GM12878 (cell line): ENCODE data around the gene PDPK1. TPM values are rescaled to one million over a fixed set of nuclear protein-coding genes. Genes with fewer than 3 reads are reported as not detected.
"Not testable (repeated sequence)": the region's sequence is repeated elsewhere in the genome, so short reads cannot be mapped to it uniquely, and the experiment has no call there.

Experiments used
- ATAC-seq: fragments of 200-7000 bp; cut with Tn5 transposase; 3 replicates; pipeline ENCODE4 v1.9.1; 2020; ENCODE audit warnings: mild to moderate bottlenecking, moderate library complexity
- BruUV-seq: library from RNA; stranded (reverse); fragments of 400-500 nt; replicated peaks from 2 replicates; lab custom pipeline; 2021; lab: Mats Ljungman, UMichigan
- CTCF ChIA-PET: fragments of 300-600 bp; sonication (Branson Sonifier 250); formaldehyde crosslinking; extraction: SDS; loops from one replicate; lab custom pipeline; 2021; ENCODE audit warnings: inconsistent platforms; lab: Yijun Ruan, JAX
- POLR2A ChIA-PET: fragments of 350-600 bp; formaldehyde crosslinking; extraction: SDS; loops from one replicate; lab custom pipeline; 2021; ENCODE audit warnings: inconsistent platforms; lab: Charles Lee
- RAD21 ChIA-PET: fragments of 300-600 bp; sonication (Branson Sonifier 250); formaldehyde crosslinking; loops from one replicate; lab custom pipeline; 2023; ENCODE audit warnings: antibody characterized with exemption; ENCODE audit not compliant: unreplicated experiment; lab: Charles Lee
- SMC1A ChIA-PET: fragments of 300-600 bp; sonication (Branson Sonifier 250); formaldehyde crosslinking; loops from one replicate; lab custom pipeline; 2023; ENCODE audit not compliant: unreplicated experiment, uncharacterized antibody; lab: Charles Lee
- DNase-seq: peaks from one replicate; pipeline ENCODE4 v3.0.0-alpha.2; 2011; ENCODE audit warnings: low read depth, low spot score
- FAIRE-seq: peaks from 3 replicates; lab custom pipeline; 2011; peaks lifted over from hg19 to GRCh38; lab: Jason Lieb, UNC
- H2AFZ ChIP-seq: 2 replicates; pipeline ENCODE4 v1.6.0; 2011; ENCODE audit warnings: low read depth, low read length, control low read depth; ENCODE audit not compliant: control insufficient read depth
- H3K27ac ChIP-seq: 2 replicates; pipeline ENCODE4 v1.5.1; 2011; ENCODE audit warnings: control low read depth; ENCODE audit not compliant: control insufficient read depth, insufficient read depth
- H3K27me3 ChIP-seq, 2 experiments: replicated peaks in 1 of 2; 2 replicates each; pipeline versions ENCODE4 v1.6.0 to v1.6.1; 2011; ENCODE audit warnings: low read length in 1 of 2; ENCODE audit not compliant: control insufficient read depth in 2 of 2, insufficient read depth in 2 of 2
- H3K36me3 ChIP-seq, 2 experiments: 2 replicates each; pipeline ENCODE4 v1.5.1; 2011; ENCODE audit warnings: low read length in 1 of 2; ENCODE audit not compliant: control insufficient read depth in 2 of 2, insufficient read depth in 2 of 2
- H3K4me1 ChIP-seq: 2 replicates; pipeline ENCODE4 v1.6.1; 2011; ENCODE audit warnings: mild to moderate bottlenecking, low read length, moderate library complexity, mixed read lengths; ENCODE audit not compliant: control insufficient read depth, insufficient read depth
- H3K4me2 ChIP-seq: 2 replicates; pipeline ENCODE4 v1.6.0; 2011; ENCODE audit warnings: control low read depth; ENCODE audit not compliant: control insufficient read depth, insufficient read depth
- H3K4me3 ChIP-seq: fragments of 200-600 bp; sonication (generic); 2 replicates; pipeline ENCODE4 v1.5.1; 2016
- H3K79me2 ChIP-seq: 2 replicates; pipeline ENCODE4 v1.6.0; 2011; ENCODE audit warnings: low read length; ENCODE audit not compliant: control insufficient read depth, insufficient read depth
- H3K9ac ChIP-seq: 2 replicates; pipeline ENCODE4 v1.8.0; 2011; ENCODE audit warnings: low read length, control low read depth, mixed read lengths; ENCODE audit not compliant: control insufficient read depth, insufficient read depth
- H3K9me3 ChIP-seq: replicated peaks from 3 replicates; pipeline ENCODE4 v1.5.1; 2011; ENCODE audit warnings: mild to moderate bottlenecking, low read length; ENCODE audit not compliant: control insufficient read depth, insufficient read depth
- H4K20me1 ChIP-seq: 2 replicates; pipeline ENCODE4 v1.6.0; 2011; ENCODE audit not compliant: control insufficient read depth, insufficient read depth
- WGBS: methylation state at CpG from one replicate; pipeline ENCODE4 v1.1.6; 2016; ENCODE audit warnings: low lambda C conversion rate; ENCODE audit not compliant: insufficient replicate concordance, insufficient coverage; ENCODE audit errors: missing lambda C conversion rate; 5-methylcytosine and 5-hydroxymethylcytosine counted together
- in situ Hi-C: fragments of 300-500 bp; cut with MboI; formaldehyde crosslinking; loops from 9 replicates; pipeline ENCODE4 v1.14.3; 2018; ENCODE audit warnings: mixed read lengths
- intact Hi-C: fragments of 100-400 bp; cut with micrococcal nuclease; formaldehyde crosslinking; loops from one replicate; pipeline ENCODE4 v1.14.2; 2022; ENCODE audit not compliant: unreplicated experiment
- polyA plus RNA-seq, 11 experiments: library from polyadenylated mRNA; depleted of rRNA in 4 of 11; unstranded in 6 of 11; stranded (reverse) in 5 of 11; fragments of >200 nt; fragmentation: Nextera tagmentation in 4 of 11; fragmentation: Illumina TruSeq in 1 of 11; extraction: Ambion mirVana in 4 of 11; extraction: Trizol in 1 of 11; gene quantifications; 1 replicate in 1 of 11; 2 replicates in 10 of 11; pipeline versions ENCODE4 v1.2.1 to v1.2.3, GENCODE V29; 2011 to 2016; ENCODE audit warnings: inconsistent platforms in 2 of 11, missing spikeins in 2 of 11, low read depth in 1 of 11
- total RNA-seq, 4 experiments: library from RNA; depleted of rRNA in 3 of 4; stranded (reverse); fragments of >200 nt in 3 of 4; fragmentation: Illumina TruSeq in 1 of 4; extraction: Trizol in 1 of 4; gene quantifications; 2 replicates each; pipeline versions ENCODE4 v1.2.1 to v1.2.3, GENCODE V29; 2013 to 2021

The PDPK1 gene
- total and polyA plus RNA-seq, 10 of the 15 experiments (the other 5 are each of a cell fraction or from before 2014, with no cell fraction given): 3.9 to 41.3 (median 25.5) TPM

- H3K27ac ChIP-seq, SMC1A ChIA-PET, H3K9ac ChIP-seq, H3K4me1 ChIP-seq, H3K9me3 ChIP-seq, CTCF ChIA-PET, H3K4me3 ChIP-seq, H2AFZ ChIP-seq, intact Hi-C loops, H4K20me1 ChIP-seq, DNase-seq, in situ Hi-C loops, H3K4me2 ChIP-seq, RAD21 ChIA-PET, H3K27me3 ChIP-seq, POLR2A ChIA-PET: not testable (repeated sequence)
- BruUV-seq: TSS peak; percentile 20
- FAIRE-seq (peak; percentile 97), ATAC-seq (peak; percentile 64)
- Histone ChIP-seq H3K79me2 (peaks cover 25% of the 10 kb centered on the region), H3K36me3 (peaks cover 4 to 14% of the 10 kb centered on the region in 2 experiments; a peak in 3 of 4 replicates)
- WGBS: no CpG with 5 or more reads among the region's 8 CpGs
These were observed 69.0 kb downstream of the PDPK1 start for GRCh38 chr16:2606820-2607219.

DNA sequence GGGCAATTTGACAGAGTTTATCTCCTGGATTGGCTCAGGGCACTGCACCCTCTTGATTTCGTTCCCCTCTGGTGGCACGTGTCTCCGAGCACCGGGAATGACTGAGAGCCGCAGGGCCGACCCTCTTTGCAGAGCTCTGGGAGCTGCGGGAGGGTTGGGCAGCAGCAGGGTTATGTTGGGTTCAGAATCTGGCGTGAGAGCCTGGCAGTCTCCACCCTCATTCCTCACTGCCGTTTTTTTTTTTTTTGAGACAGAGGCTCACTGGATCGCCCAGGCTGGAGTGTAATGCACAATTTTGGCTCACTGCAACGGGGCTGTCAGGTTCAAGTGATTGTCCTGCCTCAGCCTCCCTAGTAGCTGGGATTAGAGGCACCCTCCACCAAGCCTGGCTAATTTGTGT, 71.5 kb downstream of the PDPK1 start:
- H3K4me2 ChIP-seq, H3K9me3 ChIP-seq, CTCF ChIA-PET, H3K4me3 ChIP-seq, H3K27ac ChIP-seq, POLR2A ChIA-PET, H2AFZ ChIP-seq, FAIRE-seq, DNase-seq, in situ Hi-C loops, SMC1A ChIA-PET, BruUV-seq, H3K9ac ChIP-seq, H4K20me1 ChIP-seq, ATAC-seq, RAD21 ChIA-PET, H3K27me3 ChIP-seq, H3K4me1 ChIP-seq, intact Hi-C loops: not testable (repeated sequence)
- 80% methylated on average over 1 of the region's 11 CpGs for WGBS
- H3K36me3 ChIP-seq: peaks cover 4 to 14% of the 10 kb centered on the region in 2 experiments; a peak in 3 of 4 replicates
- peaks cover 16% of the 10 kb centered on the region for H3K79me2 ChIP-seq
